Activated CD8-positive, alpha-beta memory T cell treated with anti-CD3 and anti-CD28 coated beads for 36 hours (primary cell): Measurements from ENCODE around the gene FNDC3B. TPM values are rescaled to one million over a fixed set of nuclear protein-coding genes. Genes with fewer than 3 reads are reported as not detected.

ENCODE experiments used
- CTCF ChIA-PET: fragments of 350-600 bp; sonication (Branson Sonifier 250); formaldehyde crosslinking; loops from one replicate; lab custom pipeline; 2021; ENCODE audit warnings: antibody characterized with exemption; lab: Charles Lee
- POLR2A ChIA-PET: fragments of 350-600 bp; sonication (Branson Sonifier 250); formaldehyde crosslinking; loops from one replicate; lab custom pipeline; 2021; ENCODE audit warnings: antibody characterized with exemption; lab: Charles Lee
- total RNA-seq, 2 experiments: library from RNA; stranded (reverse); gene quantifications; one replicate each; pipeline ENCODE4 v1.2.3, GENCODE V29; 2021

Gene FNDC3B
- total RNA-seq, 2 experiments from 2014 or later = 19.0 to 24.2 TPM

GRCh38 chr3:172166261-172166660 lies 126.9 kb downstream of the FNDC3B start:
- CTCF ChIA-PET = no interaction called here

GRCh38 chr3:172166890-172167289 lies 127.5 kb downstream of the FNDC3B start:
- ChIA-PET POLR2A (no interaction called here), CTCF (no interaction called here)

More at GRCh38 chr3:172166261-172166660, 126.9 kb downstream of the FNDC3B start:
- POLR2A ChIA-PET = no interaction called here

- CTCF ChIA-PET = no interaction called here
- POLR2A ChIA-PET = no interaction called here
Observed at GRCh38 chr3:172167892-172168648, 128.7 kb downstream of the FNDC3B start.

- ChIA-PET CTCF (no interaction called here), POLR2A (no interaction called here)
Observed at GRCh38 chr3:172170073-172170709, 130.8 kb downstream of the FNDC3B start.

- ChIA-PET CTCF (no interaction called here), POLR2A (no interaction called here)
Observed at GRCh38 chr3:172170841-172171240, 131.5 kb downstream of the FNDC3B start.

GRCh38 chr3:172171396-172172075 lies 132.2 kb downstream of the FNDC3B start:
- ChIA-PET POLR2A (no interaction called here), CTCF (interaction anchor here (1.5 kb wide), 1 partner anchor 9 kb away, joined by 3 read pairs; no protein-coding TSS in a partner anchor)

GRCh38 chr3:172173316-172174254 lies 134.2 kb downstream of the FNDC3B start:
- ChIA-PET CTCF (no interaction called here), POLR2A (no interaction called here)

- ChIA-PET POLR2A (no interaction called here), CTCF (interaction anchor here (0.6 kb wide), 1 partner anchor 32 kb away, joined by 3 read pairs; no protein-coding TSS in a partner anchor)
Observed at GRCh38 chr3:172174513-172175253, 135.3 kb downstream of the FNDC3B start.

GRCh38 chr3:172175254-172175599 lies 135.8 kb downstream of the FNDC3B start:
- ChIA-PET POLR2A (no interaction called here), CTCF (interaction anchor here (0.6 kb wide), 1 partner anchor 31 kb away, joined by 3 read pairs; no protein-coding TSS in a partner anchor)

- ChIA-PET POLR2A (no interaction called here), CTCF (no interaction called here)
Observed at GRCh38 chr3:172176061-172176770, 136.8 kb downstream of the FNDC3B start.

- POLR2A ChIA-PET = interaction anchor here (0.6 kb wide), 1 partner anchor 102 kb away, joined by 7 read pairs; no protein-coding TSS in a partner anchor
- CTCF ChIA-PET = no interaction called here
Observed at GRCh38 chr3:172177046-172177445, 137.7 kb downstream of the FNDC3B start.

GRCh38 chr3:172177803-172178316 lies 138.5 kb downstream of the FNDC3B start:
- POLR2A ChIA-PET = no interaction called here
- CTCF ChIA-PET = no interaction called here

- POLR2A ChIA-PET = no interaction called here
- CTCF ChIA-PET = no interaction called here
Observed at GRCh38 chr3:172179680-172180399, 140.5 kb downstream of the FNDC3B start.

- CTCF ChIA-PET = interaction anchor here (1.2 kb wide), 1 partner anchor 8 kb away, joined by 3 read pairs; no protein-coding TSS in a partner anchor
Observed at GRCh38 chr3:172180473-172180872, 141.1 kb downstream of the FNDC3B start.

GRCh38 chr3:172181932-172182586 lies 142.7 kb downstream of the FNDC3B start:
- POLR2A ChIA-PET = no interaction called here
- CTCF ChIA-PET = no interaction called here

More at GRCh38 chr3:172180473-172180872, 141.1 kb downstream of the FNDC3B start:
- POLR2A ChIA-PET = no interaction called here

GRCh38 chr3:172182797-172183196 lies 143.4 kb downstream of the FNDC3B start:
- ChIA-PET POLR2A (no interaction called here), CTCF (no interaction called here)
